Type B pancreatic cell (in vitro differentiated cells): ENCODE results near the gene SRP14. TPM values are rescaled to one million over a fixed set of nuclear protein-coding genes. Genes with fewer than 3 reads are reported as not detected.

Experiments
- DNase-seq: peaks from one replicate; pipeline ENCODE4 v3.0.0; 2021; ENCODE audit warnings: mixed read lengths; ENCODE audit not compliant: unreplicated experiment; ENCODE audit errors: extremely low spot score
- H3K27ac Mint-ChIP-seq: 2 replicates; pipeline ENCODE4 v1.8.0; 2021; ENCODE audit warnings: mild to moderate bottlenecking, mixed read lengths
- H3K27me3 Mint-ChIP-seq: 2 replicates; pipeline ENCODE4 v1.8.0; 2021; ENCODE audit warnings: mixed read lengths
- H3K36me3 Mint-ChIP-seq: 2 replicates; pipeline ENCODE4 v1.8.0; 2021; ENCODE audit warnings: mixed read lengths
- H3K4me1 Mint-ChIP-seq: one replicate; pipeline ENCODE4 v1.8.0; 2021; ENCODE audit warnings: mixed read lengths; ENCODE audit not compliant: unreplicated experiment
- H3K4me3 Mint-ChIP-seq: 2 replicates; pipeline ENCODE4 v1.8.0; 2021; ENCODE audit warnings: mild to moderate bottlenecking, mixed read lengths
- H3K9me3 Mint-ChIP-seq: 2 replicates; pipeline ENCODE4 v1.8.0; 2021; ENCODE audit warnings: mixed read lengths
- total RNA-seq: library from RNA; stranded (reverse); gene quantifications from 2 replicates; pipeline ENCODE4 v1.2.1, GENCODE V29; 2021; ENCODE audit warnings: low replicate concordance
- TF ChIP-seq, protein P1 (sequence below): fragments of 200-600 bp; sonication (generic); conservative IDR thresholded peaks from 2 replicates; pipeline ENCODE4 v1.5.0; 2021; ENCODE audit warnings: antibody characterized with exemption, mild to moderate bottlenecking

SRP14 gene
- total RNA-seq, 1 donor from 2014 or later, result 235 TPM

DNA sequence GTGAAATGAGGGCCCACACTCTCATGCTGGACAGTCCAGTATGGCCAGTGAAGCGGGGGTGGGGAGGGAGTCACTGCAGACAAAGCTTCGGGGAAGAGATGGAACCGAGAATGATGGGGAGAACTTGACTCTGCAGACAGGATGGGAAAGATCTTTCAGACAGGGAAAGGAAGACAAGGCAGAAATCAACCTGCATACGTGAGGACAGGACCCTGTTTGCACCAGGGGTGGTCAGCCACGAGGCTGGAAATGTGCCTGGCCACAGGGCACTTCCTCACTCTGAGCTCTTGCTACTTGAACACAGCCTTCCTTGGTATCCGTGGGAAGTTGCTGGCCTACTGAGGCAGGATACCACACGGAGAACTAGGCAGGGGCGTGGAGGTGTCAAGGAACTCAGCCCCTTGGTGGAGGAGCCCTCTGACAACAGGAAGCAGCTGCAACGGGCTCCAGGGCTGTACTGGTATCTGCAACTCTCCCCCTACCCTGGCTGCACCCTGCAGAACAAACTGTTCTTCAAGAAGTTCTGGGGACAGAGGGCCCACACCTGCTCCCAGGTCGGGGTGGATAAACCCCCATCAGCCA lies 9.3 kb upstream of the SRP14 start:
- no peak for DNase-seq
- Mint-ChIP-seq H3K4me3 (no peak overlapping the region), H3K4me1 (peaks cover 68% of the 10 kb centered on the region), H3K9me3 (no peaks in the 10 kb centered on the region), H3K36me3 (peaks cover 3% of the 10 kb centered on the region), H3K27me3 (no peaks in the 10 kb centered on the region), H3K27ac (peak overlapping the region; percentile 85)
- TF ChIP-seq, protein P1, sequence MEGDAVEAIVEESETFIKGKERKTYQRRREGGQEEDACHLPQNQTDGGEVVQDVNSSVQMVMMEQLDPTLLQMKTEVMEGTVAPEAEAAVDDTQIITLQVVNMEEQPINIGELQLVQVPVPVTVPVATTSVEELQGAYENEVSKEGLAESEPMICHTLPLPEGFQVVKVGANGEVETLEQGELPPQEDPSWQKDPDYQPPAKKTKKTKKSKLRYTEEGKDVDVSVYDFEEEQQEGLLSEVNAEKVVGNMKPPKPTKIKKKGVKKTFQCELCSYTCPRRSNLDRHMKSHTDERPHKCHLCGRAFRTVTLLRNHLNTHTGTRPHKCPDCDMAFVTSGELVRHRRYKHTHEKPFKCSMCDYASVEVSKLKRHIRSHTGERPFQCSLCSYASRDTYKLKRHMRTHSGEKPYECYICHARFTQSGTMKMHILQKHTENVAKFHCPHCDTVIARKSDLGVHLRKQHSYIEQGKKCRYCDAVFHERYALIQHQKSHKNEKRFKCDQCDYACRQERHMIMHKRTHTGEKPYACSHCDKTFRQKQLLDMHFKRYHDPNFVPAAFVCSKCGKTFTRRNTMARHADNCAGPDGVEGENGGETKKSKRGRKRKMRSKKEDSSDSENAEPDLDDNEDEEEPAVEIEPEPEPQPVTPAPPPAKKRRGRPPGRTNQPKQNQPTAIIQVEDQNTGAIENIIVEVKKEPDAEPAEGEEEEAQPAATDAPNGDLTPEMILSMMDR, result no peak

DNA sequence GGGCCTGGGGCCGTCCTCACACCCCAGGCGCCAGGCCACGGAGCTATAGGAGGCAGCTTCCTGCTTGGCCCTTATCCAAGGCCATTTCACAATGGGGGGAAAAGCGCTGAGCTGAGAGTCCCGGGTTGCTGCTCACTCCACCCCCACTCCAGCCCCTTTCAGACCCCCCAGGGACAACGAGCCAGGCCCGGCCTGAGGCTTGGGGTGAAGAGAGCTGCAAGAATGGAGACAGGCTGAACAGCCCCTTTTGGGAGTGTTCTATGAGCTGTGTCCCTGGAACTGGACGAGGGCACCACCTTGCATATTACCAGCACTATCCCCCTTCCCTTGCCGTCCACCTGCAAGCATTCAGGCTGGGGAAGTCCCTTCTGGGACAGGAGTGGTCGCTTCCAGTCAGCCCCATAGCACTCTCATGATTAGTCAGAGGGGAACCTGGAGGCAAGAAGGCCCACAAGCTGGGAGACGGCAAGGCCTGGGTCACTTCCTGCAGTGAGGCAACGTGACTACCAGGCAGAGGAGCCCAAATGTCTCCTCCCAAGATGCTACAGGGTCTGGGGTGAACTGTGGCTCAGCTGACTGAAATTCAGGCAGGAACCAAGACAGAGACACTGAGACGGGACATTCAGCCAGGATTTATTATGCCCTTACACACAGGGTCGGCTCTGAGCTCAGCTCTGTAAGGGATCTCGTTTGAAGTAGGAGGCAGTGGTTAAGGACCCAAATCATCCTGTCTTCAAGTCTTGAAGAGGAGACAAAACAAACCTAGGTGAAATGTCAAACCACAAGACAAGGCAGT lies 8.6 kb upstream of the SRP14 start:
- H3K4me3 Mint-ChIP-seq, result no peak overlapping the region
- H3K4me1 Mint-ChIP-seq, result peaks cover 70% of the 10 kb centered on the region
- no peaks in the 10 kb centered on the region for H3K27me3 Mint-ChIP-seq
- H3K36me3 Mint-ChIP-seq, result peaks cover 3% of the 10 kb centered on the region
- TF ChIP-seq, protein P1, result no peak
- no peaks in the 10 kb centered on the region for H3K9me3 Mint-ChIP-seq
- H3K27ac Mint-ChIP-seq, result peak overlapping the region; percentile 85
- DNase-seq, result no peak

DNA sequence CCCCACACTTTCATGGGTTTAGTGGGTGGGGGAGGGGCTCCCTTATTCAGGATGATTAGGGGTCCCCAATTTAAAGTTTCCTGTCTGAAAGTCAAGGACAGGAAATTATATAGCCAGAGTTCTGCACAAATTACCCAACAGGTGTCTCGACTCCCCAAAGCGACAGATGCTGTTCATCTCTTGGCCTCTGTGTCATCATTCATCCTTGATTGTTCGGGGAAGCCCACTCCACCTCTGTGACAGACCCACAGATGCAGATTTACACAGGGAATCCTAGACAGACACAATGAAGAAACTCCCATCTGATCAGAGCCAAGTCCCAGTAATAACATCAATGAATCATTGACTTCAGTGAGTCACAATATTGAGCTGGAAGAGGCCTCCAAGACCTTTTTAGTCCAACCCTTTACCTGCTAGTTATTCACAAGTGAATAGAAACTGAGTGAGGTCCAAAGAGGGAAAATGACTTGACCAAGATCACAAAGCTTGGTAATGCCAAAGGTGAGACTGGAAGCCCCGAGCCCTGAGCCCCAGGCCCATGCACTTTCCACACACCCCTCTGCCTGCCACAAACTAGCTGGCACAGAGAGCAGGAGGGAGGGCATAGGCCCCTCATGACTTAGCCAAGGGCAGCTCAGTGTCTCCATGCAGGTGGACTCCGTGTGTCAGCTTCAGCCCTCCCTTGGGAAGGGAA lies 7.9 kb upstream of the SRP14 start:
- Mint-ChIP-seq H3K36me3 (peaks cover 3% of the 10 kb centered on the region), H3K9me3 (no peaks in the 10 kb centered on the region), H3K4me3 (no peak overlapping the region), H3K27ac (peak overlapping the region; percentile 18), H3K4me1 (peaks cover 67% of the 10 kb centered on the region), H3K27me3 (no peaks in the 10 kb centered on the region)
- no peak for DNase-seq
- TF ChIP-seq, protein P1, result no peak

DNA sequence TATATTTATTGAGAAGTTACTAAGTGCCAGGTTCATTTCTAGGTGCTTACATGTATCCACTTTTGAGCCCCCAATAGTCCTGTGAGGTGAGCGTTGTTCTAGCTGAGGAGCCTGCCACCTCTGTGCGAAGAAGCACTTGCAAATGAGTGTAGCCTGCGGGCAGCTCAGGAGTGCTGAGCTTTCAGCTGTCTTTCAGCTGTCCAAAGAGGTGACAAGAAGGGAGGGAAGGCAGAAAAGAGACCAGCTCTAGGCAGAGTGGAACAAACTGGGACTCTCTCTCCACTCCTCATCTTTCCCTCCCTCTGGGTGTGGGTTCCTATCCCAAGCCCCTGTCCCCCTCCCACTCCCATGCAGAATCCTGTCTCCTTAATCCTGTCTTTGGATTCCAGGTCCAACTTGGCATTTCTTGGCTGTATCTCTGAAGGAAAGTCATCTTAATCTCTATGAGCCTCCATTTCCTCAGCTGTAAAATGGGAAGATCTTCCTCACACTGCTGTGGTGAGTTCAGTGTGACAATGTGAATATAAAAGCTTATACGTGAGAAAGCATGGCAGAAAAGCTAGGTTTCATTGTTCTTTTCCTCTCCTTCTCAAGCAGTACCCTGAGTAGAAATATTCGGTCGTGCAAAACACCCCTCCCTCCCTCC lies 6.7 kb upstream of the SRP14 start:
- Mint-ChIP-seq H3K4me1 (peaks cover 67% of the 10 kb centered on the region), H3K36me3 (peaks cover 3% of the 10 kb centered on the region), H3K27ac (peak overlapping the region; percentile 87), H3K27me3 (no peaks in the 10 kb centered on the region), H3K9me3 (no peaks in the 10 kb centered on the region), H3K4me3 (peak overlapping the region; percentile 71)
- TF ChIP-seq, protein P1, result no peak
- no peak for DNase-seq

DNA sequence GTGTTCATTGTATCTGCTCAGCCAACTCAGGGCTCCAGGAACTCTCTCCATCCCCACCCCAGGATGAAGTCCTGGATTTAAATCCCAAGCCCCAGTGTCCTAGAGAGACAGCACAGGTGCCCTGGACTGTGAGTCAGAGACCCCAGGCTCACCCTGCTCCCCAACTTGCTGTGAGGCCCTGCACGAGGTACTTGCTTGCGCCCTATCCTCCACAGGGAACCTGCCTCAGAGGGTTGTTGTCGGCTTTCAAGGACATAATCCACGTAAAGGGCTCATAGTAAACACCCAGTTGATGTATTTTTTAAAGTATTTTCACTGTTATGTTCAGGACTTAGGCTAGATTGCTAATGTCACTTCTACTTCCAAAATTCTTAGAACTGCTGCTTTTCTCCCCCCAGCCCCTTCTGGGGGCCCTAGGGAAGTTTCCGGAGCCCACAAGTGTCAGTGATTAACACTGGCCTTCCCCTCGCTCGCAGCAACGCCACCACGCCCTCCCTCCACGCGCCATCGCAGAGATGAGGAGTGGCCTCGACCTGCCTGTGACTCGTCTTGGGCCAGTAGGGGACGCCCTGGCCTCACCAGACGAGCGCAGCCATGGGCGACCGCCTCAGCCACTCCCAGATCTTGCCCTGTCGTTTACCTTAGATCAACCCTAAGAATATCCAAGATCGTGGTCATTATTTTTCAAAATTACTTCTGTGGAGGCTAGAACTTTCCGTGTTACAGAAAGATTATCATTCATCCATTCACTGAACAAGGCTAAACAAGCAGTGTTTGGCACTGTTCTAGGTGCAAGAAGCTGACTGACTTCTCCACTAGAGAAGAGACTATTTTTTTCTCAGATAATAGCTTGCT lies 6.0 kb upstream of the SRP14 start:
- H3K4me1 Mint-ChIP-seq, result peaks cover 70% of the 10 kb centered on the region
- no peaks in the 10 kb centered on the region for H3K27me3 Mint-ChIP-seq
- TF ChIP-seq, protein P1, result peak; percentile 89
- H3K9me3 Mint-ChIP-seq, result no peaks in the 10 kb centered on the region
- peaks cover 3% of the 10 kb centered on the region for H3K36me3 Mint-ChIP-seq
- peak overlapping the region; percentile 71 for H3K4me3 Mint-ChIP-seq
- H3K27ac Mint-ChIP-seq, result peak overlapping the region; percentile 87
- DNase-seq, result peak; percentile 87
